HepG2 (cell line): Measurements from ENCODE around the gene FAM234A. TPM values are rescaled to one million over a fixed set of nuclear protein-coding genes. Genes with fewer than 3 reads are reported as not detected.

ENCODE experiments used
- ADNP ChIP-seq: sonication (generic); formaldehyde crosslinking; IDR thresholded peaks from 2 replicates; pipeline ENCODE4 v1.4.0; 2020; ENCODE audit warnings: missing genetic modification reagents
- CCAR2 ChIP-seq: fragments of 200-400 bp; formaldehyde crosslinking; optimal IDR thresholded peaks from 2 replicates; pipeline ENCODE3; 2018; ENCODE audit warnings: low read depth, mild to moderate bottlenecking, low read length, moderate library complexity
- CENPT ChIP-seq: sonication (generic); formaldehyde crosslinking; IDR thresholded peaks from 2 replicates; pipeline ENCODE4 v1.8.0; 2022; ENCODE audit warnings: low read depth, mild to moderate bottlenecking, moderate library complexity, missing genetic modification reagents
- E2F5 ChIP-seq: sonication (generic); formaldehyde crosslinking; conservative IDR thresholded peaks from 2 replicates; pipeline ENCODE4 v1.4.0; 2020; ENCODE audit warnings: missing genetic modification reagents
- MBD4 ChIP-seq: IDR thresholded peaks from 2 replicates; pipeline ENCODE4 v1.6.1; 2012; ENCODE audit warnings: low read length, inconsistent platforms, borderline replicate concordance
- MTA1 ChIP-seq: sonication (generic); formaldehyde crosslinking; IDR thresholded peaks from 2 replicates; pipeline ENCODE4 v1.4.0; 2020; ENCODE audit warnings: missing genetic modification reagents, mild to moderate bottlenecking, borderline replicate concordance
- NFIC ChIP-seq: IDR thresholded peaks from 2 replicates; pipeline ENCODE4 v1.6.1; 2012; ENCODE audit warnings: mild to moderate bottlenecking, low read length, inconsistent platforms
- NR1H2 ChIP-seq: sonication (generic); formaldehyde crosslinking; IDR thresholded peaks from 2 replicates; pipeline ENCODE4 v1.8.1; 2022; ENCODE audit warnings: low read depth, missing genetic modification reagents, borderline replicate concordance
- NRL ChIP-seq: sonication (generic); formaldehyde crosslinking; IDR thresholded peaks from 2 replicates; pipeline ENCODE4 v1.5.0; 2020; ENCODE audit warnings: missing genetic modification reagents, mild to moderate bottlenecking, moderate library complexity, borderline replicate concordance
- RELA ChIP-seq: sonication (generic); formaldehyde crosslinking; IDR thresholded peaks from 2 replicates; pipeline ENCODE4 v1.4.0; 2020; ENCODE audit warnings: missing genetic modification reagents
- RFXANK ChIP-seq: IDR thresholded peaks from 2 replicates; pipeline ENCODE4 v1.6.1; 2016
- SAP130 ChIP-seq: IDR thresholded peaks from 2 replicates; pipeline ENCODE4 v1.6.1; 2016; ENCODE audit warnings: low read depth
- SPEN ChIP-seq: sonication (generic); formaldehyde crosslinking; IDR thresholded peaks from 2 replicates; pipeline ENCODE4 v1.5.1; 2020; ENCODE audit warnings: low read depth, mild to moderate bottlenecking, missing genetic modification reagents
- U2AF2 ChIP-seq: fragments of 200-400 bp; formaldehyde crosslinking; IDR thresholded peaks from 2 replicates; pipeline ENCODE4 v1.6.1; 2017; ENCODE audit warnings: low read depth, mild to moderate bottlenecking, low read length
- ZBTB1 ChIP-seq: sonication (generic); formaldehyde crosslinking; IDR thresholded peaks from 2 replicates; pipeline ENCODE4 v1.4.0; 2020; ENCODE audit warnings: missing genetic modification reagents, borderline replicate concordance
- ZBTB3 ChIP-seq: sonication (generic); formaldehyde crosslinking; IDR thresholded peaks from 2 replicates; pipeline ENCODE4 v1.4.0; 2020; ENCODE audit warnings: low read depth, mild to moderate bottlenecking, moderate library complexity, missing genetic modification reagents, borderline replicate concordance
- ZNF12 ChIP-seq: sonication (generic); formaldehyde crosslinking; IDR thresholded peaks from 2 replicates; pipeline ENCODE4 v1.5.0; 2020; ENCODE audit warnings: missing genetic modification reagents
- ZNF205 ChIP-seq: IDR thresholded peaks from 2 replicates; pipeline ENCODE4 v1.6.1; 2018; ENCODE audit warnings: missing biosample characterization, missing genetic modification reagents
- ZNF234 ChIP-seq: sonication (generic); formaldehyde crosslinking; conservative IDR thresholded peaks from 2 replicates; pipeline ENCODE4 v1.5.1; 2020; ENCODE audit warnings: mild to moderate bottlenecking, missing genetic modification reagents
- ZNF251 ChIP-seq: sonication (generic); formaldehyde crosslinking; IDR thresholded peaks from 2 replicates; pipeline ENCODE4 v1.9.0; 2021; ENCODE audit warnings: mild to moderate bottlenecking, missing genetic modification reagents
- ZNF382 ChIP-seq: sonication (generic); formaldehyde crosslinking; IDR thresholded peaks from 2 replicates; pipeline ENCODE4 v1.5.0; 2020; ENCODE audit warnings: missing genetic modification reagents, mild to moderate bottlenecking, borderline replicate concordance
- ZNF468 ChIP-seq: sonication (generic); formaldehyde crosslinking; IDR thresholded peaks from 2 replicates; pipeline ENCODE4 v1.8.0; 2022; ENCODE audit warnings: mild to moderate bottlenecking, moderate library complexity, missing genetic modification reagents
- ZNF619 ChIP-seq: sonication (generic); formaldehyde crosslinking; IDR thresholded peaks from 2 replicates; pipeline ENCODE4 v1.4.0; 2020; ENCODE audit warnings: mild to moderate bottlenecking, missing genetic modification reagents
- ZNF670 ChIP-seq: sonication (generic); formaldehyde crosslinking; IDR thresholded peaks from 2 replicates; pipeline ENCODE4 v1.8.0; 2022; ENCODE audit warnings: mild to moderate bottlenecking, missing genetic modification reagents, borderline replicate concordance
- ZNF768 ChIP-seq: sonication (generic); formaldehyde crosslinking; IDR thresholded peaks from 2 replicates; pipeline ENCODE4 v1.4.0; 2020; ENCODE audit warnings: missing genetic modification reagents
- ZNF777 ChIP-seq: sonication (generic); formaldehyde crosslinking; IDR thresholded peaks from 2 replicates; pipeline ENCODE4 v1.4.0; 2020; ENCODE audit warnings: missing genetic modification reagents
- polyA plus RNA-seq, 8 experiments: library from polyadenylated mRNA; depleted of rRNA in 3 of 8; stranded (reverse) in 7 of 8; unstranded in 1 of 8; fragments of >200 nt; fragmentation: Illumina TruSeq in 4 of 8; extraction: Trizol in 4 of 8; gene quantifications; 2 replicates each; pipeline versions ENCODE4 v1.2.1 to v1.2.3, GENCODE V29; 2011 to 2016; ENCODE audit warnings: low read depth in 4 of 8, missing spikeins in 1 of 8, mixed read lengths in 1 of 8; ENCODE audit not compliant: insufficient read depth in 1 of 8
- total RNA-seq, 5 experiments: library from RNA; depleted of rRNA; stranded (reverse); fragments of >200 nt; fragmentation: Illumina TruSeq; extraction: Trizol; gene quantifications; 2 replicates each; pipeline ENCODE4 v1.2.3, GENCODE V29; 2016; ENCODE audit warnings: low read depth in 1 of 5
- TF ChIP-seq, protein P1 (sequence below): sonication (generic); formaldehyde crosslinking; IDR thresholded peaks from 2 replicates; pipeline ENCODE4 v1.8.0; 2022; ENCODE audit warnings: missing genetic modification reagents, mild to moderate bottlenecking, borderline replicate concordance
- TF ChIP-seq, protein P2 (sequence below): sonication (generic); formaldehyde crosslinking; IDR thresholded peaks from 2 replicates; pipeline ENCODE4 v1.4.0; 2020; ENCODE audit warnings: missing genetic modification reagents

Gene FAM234A
- total and polyA plus RNA-seq, 2 of the 13 experiments (the other 11 are each of a cell fraction or from before 2014, with no cell fraction given): 29.2 to 34.4 TPM

DNA sequence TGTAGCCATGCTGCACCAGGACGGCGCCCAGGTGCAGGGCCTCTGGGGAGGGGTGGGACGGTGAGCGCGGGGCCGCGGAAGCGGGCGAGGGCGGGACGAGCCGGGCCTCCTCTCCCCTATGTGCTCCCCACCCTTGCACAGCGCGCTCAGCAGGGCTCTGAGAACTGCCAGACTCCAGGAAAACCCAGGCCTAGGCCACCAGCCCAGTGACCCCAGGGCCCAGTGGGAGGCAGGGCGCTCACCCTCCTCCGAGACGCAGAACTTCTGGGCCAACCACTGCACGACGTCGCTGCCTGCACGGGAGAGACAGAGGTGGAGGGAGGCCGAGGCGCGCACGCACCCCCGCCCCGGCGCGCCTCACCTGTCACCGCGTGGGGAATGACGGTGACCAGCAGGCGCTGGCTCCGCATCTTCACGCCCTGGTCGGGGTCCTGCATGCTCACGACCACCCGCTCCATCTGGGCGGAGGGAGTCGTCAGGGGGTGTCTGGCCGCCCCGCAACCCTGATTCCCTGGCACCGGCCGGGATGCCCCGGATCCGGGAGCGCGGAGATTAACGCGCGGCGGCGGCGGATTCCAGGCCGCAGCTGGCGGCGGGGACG is 40.5 kb downstream of the FAM234A start (continued):
- TF ChIP-seq ZNF670 (0 out of 2 replicates have a peak, but pooled peaks have one; percentile 31), NR1H2 (CRISPR knock-in tag) (no peak), ADNP (CRISPR knock-in tag) (no peak), MTA1 (CRISPR knock-in tag) (no peak), RELA (CRISPR knock-in tag) (no peak), SPEN (peak; percentile 30; the same call in 1 of the 2 replicates), E2F5 (CRISPR knock-in tag) (no peak), ZNF12 (no peak), ZBTB3 (CRISPR knock-in tag) (no peak), CCAR2 (no peak), ZNF382 (CRISPR knock-in tag) (no peak), NRL (CRISPR knock-in tag) (0 out of 2 replicates have a peak, but pooled peaks have one; percentile 54), RFXANK (CRISPR knock-in tag) (no peak), ZNF468 (CRISPR knock-in tag) (no peak), ZNF768 (peak; percentile 24; the same call in 1 of the 2 replicates), ZNF777 (CRISPR knock-in tag) (0 out of 2 replicates have a peak, but pooled peaks have one; percentile 21), ZBTB1 (no peak), ZNF251 (no peak), ZNF619 (CRISPR knock-in tag) (no peak), ZNF234 (CRISPR knock-in tag) (no peak), ZNF205 (no peak), SAP130 (no peak), CENPT (no peak), U2AF2 (no peak), NFIC (no peak), MBD4 (no peak)
- TF ChIP-seq, protein P1, sequence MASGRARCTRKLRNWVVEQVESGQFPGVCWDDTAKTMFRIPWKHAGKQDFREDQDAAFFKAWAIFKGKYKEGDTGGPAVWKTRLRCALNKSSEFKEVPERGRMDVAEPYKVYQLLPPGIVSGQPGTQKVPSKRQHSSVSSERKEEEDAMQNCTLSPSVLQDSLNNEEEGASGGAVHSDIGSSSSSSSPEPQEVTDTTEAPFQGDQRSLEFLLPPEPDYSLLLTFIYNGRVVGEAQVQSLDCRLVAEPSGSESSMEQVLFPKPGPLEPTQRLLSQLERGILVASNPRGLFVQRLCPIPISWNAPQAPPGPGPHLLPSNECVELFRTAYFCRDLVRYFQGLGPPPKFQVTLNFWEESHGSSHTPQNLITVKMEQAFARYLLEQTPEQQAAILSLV: 0 out of 2 replicates have a peak, but pooled peaks have one; percentile 33
- TF ChIP-seq, protein P2, sequence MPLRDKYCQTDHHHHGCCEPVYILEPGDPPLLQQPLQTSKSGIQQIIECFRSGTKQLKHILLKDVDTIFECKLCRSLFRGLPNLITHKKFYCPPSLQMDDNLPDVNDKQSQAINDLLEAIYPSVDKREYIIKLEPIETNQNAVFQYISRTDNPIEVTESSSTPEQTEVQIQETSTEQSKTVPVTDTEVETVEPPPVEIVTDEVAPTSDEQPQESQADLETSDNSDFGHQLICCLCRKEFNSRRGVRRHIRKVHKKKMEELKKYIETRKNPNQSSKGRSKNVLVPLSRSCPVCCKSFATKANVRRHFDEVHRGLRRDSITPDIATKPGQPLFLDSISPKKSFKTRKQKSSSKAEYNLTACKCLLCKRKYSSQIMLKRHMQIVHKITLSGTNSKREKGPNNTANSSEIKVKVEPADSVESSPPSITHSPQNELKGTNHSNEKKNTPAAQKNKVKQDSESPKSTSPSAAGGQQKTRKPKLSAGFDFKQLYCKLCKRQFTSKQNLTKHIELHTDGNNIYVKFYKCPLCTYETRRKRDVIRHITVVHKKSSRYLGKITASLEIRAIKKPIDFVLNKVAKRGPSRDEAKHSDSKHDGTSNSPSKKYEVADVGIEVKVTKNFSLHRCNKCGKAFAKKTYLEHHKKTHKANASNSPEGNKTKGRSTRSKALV (CRISPR knock-in tag): peak; percentile 86
